OCI-M2 (cell line): ENCODE measurements around the gene MLEC.

ENCODE experiments used
- DNase-seq: peaks from one replicate; lab custom pipeline; 2025; ENCODE audit not compliant: unreplicated experiment; lab: John Stamatoyannopoulos, UW

The MLEC gene, protein sequence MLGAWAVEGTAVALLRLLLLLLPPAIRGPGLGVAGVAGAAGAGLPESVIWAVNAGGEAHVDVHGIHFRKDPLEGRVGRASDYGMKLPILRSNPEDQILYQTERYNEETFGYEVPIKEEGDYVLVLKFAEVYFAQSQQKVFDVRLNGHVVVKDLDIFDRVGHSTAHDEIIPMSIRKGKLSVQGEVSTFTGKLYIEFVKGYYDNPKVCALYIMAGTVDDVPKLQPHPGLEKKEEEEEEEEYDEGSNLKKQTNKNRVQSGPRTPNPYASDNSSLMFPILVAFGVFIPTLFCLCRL

GRCh38 chr12:120686690-120687577, at the start of gene MLEC:
Gene MLEC, plus strand, starts transcription at chr12:120687149. Its CDS starts 148 bp downstream, at chr12:120687297.
- peak; percentile 96 for DNase-seq

DNA sequence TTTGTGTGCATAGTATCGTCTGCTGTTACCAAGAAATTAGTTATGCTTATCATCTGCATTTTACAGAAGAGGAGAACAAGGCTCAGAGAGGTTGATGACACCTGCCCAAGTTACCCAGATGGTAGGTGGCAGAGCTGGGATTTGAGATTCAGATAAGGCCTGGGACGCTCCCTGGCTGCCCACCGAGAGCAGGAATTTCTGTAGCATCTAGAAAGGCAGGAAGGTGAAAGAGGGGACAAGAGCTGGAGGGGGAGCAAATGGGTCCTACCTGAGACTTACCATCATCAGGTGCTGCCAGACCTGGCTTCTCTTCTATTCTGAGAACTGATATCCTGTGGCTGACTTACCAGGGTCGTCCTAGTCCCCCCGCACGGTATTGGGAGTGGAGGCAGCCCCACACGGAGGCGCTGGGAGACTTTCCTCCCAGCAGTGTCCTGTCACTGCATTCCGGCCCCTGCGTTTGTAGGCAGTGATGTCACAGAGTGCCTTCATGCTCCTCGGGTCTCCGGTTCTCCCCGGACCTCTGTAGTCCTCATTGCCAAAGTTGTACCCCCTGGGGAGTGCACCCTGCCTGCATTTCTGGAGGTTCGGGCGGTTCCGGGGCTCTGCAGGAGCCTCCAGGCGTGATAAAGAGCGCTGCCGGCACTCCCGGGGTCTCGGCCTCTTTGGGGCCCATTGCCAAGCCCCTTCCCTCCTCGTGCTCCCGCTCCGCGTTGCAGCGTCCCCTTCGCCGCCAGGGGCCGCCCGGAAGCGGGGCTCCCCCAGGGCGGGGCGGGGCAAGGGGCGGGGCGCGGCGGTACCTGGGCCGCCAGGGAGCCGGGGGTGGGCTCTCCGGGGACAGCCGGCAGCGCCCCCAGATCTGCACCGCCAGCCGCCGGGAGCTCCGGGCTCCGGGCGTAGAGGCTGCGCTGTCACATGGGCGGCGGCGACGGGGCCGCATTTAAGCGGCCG, 46.9 kb upstream of the MLEC start, which contains the start of gene CABP1:
Gene CABP1 (plus strand): TSS at position 856 of the 951 bp plus-strand sequence. CDS start 60 bp downstream, at position 916.
- DNase-seq: no peak

DNA sequence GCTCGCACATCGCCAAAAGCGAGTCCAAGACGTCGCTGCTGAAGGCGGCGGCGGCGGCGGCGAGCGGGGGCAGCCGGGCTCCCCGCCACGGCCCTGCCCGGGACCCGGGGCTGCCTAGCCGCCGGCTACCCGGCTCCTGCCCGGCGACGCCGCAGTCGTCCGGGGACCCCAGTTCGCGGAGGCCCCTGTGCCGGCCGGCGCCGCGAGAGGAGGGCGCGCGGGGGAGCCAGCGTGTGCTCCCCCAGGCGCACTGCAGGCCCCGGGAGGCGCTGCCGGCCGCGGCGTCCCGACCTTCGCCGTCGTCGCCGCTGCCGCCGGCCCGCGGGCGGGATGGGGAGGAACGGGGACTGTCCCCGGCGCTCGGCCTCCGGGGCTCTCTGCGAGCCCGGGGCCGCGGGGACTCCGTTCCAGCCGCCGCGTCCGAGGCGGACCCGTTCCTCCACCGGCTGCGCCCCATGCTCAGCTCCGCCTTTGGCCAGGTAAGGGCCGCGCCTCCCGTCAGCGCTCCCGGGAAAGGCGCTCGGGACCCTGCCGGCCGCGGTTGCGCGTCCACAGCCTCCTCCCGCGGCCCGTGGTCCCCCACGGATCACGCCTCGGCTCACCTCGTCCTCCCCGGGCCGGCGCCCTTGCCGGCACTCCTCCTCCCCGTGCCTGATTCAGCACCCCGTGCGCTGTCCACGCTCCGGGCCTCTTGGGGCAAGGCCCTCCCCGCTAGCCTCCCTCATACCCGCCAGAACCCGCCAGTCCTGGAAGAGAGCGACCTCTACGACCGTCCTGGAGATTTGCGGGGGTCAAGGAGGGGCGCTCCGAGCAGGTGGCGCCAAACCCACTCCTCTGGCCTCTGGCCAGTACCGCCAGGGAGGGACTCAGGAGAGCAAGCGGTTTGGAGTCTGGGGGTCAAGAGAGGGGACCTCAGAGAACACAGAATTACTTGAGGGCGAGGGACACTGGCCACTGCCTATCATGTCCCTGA, 45.8 kb upstream of the MLEC start:
- DNase-seq: no peak

GRCh38 chr12:120642121-120642520, 44.8 kb upstream of the MLEC start:
- DNase-seq: no peak

DNA sequence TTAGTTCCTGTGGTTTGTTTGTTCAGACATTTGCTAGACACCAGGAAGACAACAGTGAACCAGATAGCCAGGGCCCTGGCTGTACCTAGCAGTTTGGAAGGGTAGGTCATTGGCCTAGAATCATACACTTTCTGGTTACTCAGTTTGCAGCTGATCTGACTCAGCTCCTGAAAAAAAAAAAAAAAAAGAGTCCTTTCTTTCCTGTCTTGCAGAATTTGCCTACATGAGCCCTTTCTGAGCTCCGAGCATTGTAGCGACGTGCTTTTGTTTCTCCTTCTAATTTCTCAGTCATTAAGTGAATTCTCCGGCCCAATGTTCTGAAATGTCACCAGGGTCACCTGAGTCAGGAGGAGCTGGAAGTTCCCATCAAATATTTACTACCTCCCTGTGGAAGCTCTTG, 44.1 kb upstream of the MLEC start:
- no peak for DNase-seq

GRCh38 chr12:120643574-120643973, 43.4 kb upstream of the MLEC start:
- no peak for DNase-seq

- no peak for DNase-seq
These were observed 40.9 kb upstream of the MLEC start for GRCh38 chr12:120646044-120646443.

DNA sequence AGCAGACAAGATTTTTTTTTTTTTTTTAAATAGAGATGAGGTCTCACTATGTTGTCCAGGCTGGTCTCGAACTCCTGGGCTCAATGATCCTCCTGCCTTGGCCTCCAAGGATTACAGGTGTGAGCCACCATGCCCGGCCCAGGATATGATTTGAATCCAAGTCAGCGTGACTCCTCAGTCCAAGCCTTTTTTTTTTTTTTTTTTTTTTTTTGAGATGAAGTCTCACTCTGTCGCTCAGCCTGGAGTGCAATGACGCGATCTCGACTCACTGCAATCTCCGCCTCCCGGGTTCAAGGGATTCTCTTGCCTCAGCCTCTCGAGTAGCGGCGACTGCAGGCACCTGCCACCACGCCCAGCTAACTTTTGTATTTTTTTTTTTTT, 39.6 kb upstream of the MLEC start:
- no peak for DNase-seq

DNA sequence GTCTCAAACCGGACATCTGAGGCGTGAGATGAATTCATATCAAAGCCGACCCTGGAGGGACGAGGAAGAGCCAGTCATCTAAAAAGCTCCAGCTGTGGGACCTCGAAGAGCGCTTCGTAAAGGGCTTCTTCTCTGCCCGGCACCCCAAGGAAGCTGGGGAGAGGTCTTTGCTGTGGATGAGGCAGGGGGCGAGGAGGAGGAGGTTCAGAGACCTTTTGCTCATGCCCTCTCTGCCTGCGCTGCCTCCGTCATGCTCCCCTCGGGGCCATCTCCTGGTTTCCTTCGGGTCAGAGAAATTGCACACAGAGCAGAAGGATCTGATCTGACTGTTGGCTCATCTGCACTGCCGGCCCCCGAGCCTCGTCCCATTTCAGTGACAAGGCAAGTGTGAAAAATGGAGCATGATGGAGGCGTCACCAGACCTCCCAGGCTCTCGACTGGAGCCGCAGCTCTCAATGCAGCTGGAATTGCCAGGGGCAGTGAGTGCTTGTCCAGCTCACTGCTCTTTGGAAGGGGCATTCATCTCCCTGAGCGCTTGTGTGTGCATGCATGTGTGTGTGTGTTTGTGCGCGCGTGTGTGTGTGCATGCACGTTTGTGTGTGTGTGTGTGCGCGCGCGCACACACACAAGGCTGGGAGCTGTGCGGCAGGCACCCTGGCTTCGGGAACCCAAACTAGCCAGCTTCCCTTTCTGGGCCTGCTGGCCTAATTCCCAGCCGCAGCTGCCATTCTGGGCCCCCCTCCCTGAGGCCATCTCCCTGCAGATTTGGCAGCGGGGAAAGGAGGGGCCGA, 37.3 kb upstream of the MLEC start:
- no peak for DNase-seq

DNA sequence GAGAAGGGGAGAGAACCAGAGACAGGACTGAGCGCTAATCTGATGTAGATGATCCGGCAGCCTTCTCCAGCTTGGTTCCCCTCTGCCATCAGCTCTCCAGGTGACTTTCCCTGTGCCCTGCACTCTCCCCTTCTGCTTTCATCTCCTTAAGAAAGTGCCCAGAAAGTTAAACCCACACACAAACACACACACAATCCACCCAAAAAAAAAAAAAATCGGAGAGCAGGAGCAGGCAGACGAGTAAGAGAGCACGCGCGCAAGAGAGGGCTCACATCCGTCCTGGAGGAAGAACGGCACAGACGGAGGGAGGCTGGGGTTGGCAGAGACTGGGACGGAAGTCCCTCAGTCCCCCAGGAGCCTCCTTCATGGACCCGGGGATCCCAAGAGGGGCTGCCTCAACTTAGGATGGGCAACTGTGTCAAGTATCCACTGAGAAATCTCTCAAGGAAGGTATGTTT, 36.7 kb upstream of the MLEC start:
- no peak for DNase-seq

- no peak for DNase-seq
These were observed 35.1 kb upstream of the MLEC start for GRCh38 chr12:120651821-120652220.

GRCh38 chr12:120652656-120653435, 34.1 kb upstream of the MLEC start:
- DNase-seq: no peak

GRCh38 chr12:120653611-120654010, 33.3 kb upstream of the MLEC start:
- no peak for DNase-seq

DNA sequence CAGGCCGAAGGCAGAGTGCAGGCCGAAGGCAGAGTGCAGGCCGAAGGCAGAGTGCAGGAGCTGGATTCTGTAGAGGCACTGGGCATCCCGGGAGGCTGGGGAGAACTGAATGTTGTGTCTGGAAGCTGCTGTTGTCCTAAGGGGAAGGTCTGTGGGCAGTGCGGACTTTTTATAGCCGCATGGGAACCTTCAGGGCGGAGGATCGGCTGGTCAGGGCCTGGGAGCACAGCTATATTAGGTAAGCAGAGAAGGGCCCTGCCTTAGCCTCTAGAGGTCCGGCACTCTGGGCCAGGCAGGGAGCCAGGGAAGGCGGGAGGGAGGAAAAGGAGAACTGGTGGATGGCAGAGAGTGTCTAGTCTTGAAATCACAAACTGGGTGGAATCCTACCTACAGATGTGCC, 32.3 kb upstream of the MLEC start:
- no peak for DNase-seq

DNA sequence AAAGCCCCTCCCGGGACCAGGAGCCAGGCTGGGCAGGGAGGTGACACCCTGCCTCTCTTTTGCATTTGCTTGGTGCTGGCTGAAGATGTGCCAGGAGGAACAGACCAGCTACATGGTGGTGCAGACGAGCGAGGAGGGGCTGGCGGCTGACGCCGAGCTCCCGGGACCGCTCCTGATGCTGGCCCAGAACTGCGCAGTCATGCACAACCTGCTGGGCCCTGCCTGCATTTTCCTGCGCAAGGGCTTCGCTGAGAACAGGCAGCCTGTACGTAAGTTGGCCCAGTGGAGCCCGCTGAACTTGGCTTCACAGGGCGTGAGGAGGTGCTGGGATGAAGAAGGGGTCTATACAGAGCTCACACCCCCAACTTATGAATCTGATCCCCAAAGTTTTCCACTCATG, 30.9 kb upstream of the MLEC start:
- no peak for DNase-seq

GRCh38 chr12:120658286-120659150, 28.4 kb upstream of the MLEC start:
- no peak for DNase-seq

- DNase-seq: no peak
These were observed 27.8 kb upstream of the MLEC start for GRCh38 chr12:120659151-120659525.
